ENCODE data around the gene FBXL5.

DNA sequence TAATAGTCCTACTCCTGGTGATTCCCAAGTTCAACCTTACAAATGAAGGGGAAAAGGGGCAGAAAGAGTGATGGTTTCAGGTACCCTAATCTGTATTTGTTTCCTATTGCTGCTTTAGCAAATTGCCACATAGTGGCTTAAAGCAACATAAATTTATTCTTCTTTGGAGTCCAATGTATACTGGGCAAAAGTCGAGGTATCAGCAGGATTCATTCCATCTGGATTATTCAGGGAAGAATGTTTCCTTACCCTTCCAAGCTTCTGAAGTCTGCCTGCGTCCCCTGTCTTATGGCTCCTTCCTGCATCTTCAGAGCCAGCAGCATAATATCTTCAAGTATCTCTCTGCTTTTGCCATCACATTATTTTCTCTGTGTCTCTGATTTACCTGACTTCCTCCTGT is 37.4 kb upstream of the FBXL5 start:
- TF ChIP-seq, protein P1, sequence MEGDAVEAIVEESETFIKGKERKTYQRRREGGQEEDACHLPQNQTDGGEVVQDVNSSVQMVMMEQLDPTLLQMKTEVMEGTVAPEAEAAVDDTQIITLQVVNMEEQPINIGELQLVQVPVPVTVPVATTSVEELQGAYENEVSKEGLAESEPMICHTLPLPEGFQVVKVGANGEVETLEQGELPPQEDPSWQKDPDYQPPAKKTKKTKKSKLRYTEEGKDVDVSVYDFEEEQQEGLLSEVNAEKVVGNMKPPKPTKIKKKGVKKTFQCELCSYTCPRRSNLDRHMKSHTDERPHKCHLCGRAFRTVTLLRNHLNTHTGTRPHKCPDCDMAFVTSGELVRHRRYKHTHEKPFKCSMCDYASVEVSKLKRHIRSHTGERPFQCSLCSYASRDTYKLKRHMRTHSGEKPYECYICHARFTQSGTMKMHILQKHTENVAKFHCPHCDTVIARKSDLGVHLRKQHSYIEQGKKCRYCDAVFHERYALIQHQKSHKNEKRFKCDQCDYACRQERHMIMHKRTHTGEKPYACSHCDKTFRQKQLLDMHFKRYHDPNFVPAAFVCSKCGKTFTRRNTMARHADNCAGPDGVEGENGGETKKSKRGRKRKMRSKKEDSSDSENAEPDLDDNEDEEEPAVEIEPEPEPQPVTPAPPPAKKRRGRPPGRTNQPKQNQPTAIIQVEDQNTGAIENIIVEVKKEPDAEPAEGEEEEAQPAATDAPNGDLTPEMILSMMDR (IDR thresholded peaks at IDR 0.05) = no peak
- TF ChIP-seq POLR2A (IDR thresholded peaks at IDR 0.05) = no peak

Data from thyroid gland (tissue), 4 donors.